ENCODE data around the gene RYR3. TPM values are rescaled to one million over a fixed set of nuclear protein-coding genes. Genes with fewer than 3 reads are reported as not detected.

Gene RYR3
- total RNA-seq, 1 donor from 2014 or later: not detected

DNA sequence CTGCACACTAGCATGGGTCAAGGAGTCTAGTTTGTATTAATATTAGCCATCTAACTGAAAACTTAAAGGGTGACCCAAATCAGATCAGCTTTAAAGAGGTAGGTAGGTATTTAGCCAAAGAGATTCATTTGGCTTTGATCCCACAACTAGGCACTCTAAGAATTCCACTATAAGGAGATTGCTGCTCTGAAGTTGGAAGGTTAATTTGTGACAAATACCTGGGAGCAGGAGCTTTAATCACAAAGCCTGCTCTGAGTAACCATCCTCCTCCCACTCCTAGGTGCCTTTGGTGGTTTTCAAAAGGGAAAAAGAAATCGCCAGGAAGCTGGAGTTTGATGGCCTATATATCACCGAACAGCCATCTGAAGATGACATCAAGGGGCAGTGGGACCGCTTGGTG is 537.2 kb downstream of the RYR3 start:
- intact Hi-C loops (cut with micrococcal nuclease): no loop called here
- TF ChIP-seq CTCF (IDR thresholded peaks at IDR 0.05): no peak
- ATAC-seq (ENCODE audit: low read depth) (no peak), DNase-seq (no peak)
- Mint-ChIP-seq H3K4me1 (no peaks in the 10 kb centered on the region), H3K4me3 (no peak overlapping the region), H3K9me3 (no peaks in the 10 kb centered on the region), H3K27ac (no peak overlapping the region), H3K36me3 (ENCODE audit: low read depth) (no peaks in the 10 kb centered on the region), H3K27me3 (no peaks in the 10 kb centered on the region)
- CTCF ChIA-PET: no interaction called here
- POLR2A ChIA-PET: no interaction called here

GRCh38 chr15:33851079-33851478 is 540.3 kb downstream of the RYR3 start:
- intact Hi-C loops (cut with micrococcal nuclease): no loop called here
- H3K36me3 Mint-ChIP-seq (ENCODE audit: low read depth): no peaks in the 10 kb centered on the region
- no peak for TF ChIP-seq CTCF (IDR thresholded peaks at IDR 0.05)
- POLR2A ChIA-PET: no interaction called here
- H3K4me1 Mint-ChIP-seq: no peaks in the 10 kb centered on the region
- DNase-seq (no peak), ATAC-seq (ENCODE audit: low read depth) (no peak)
- CTCF ChIA-PET: no interaction called here
- no peak overlapping the region for H3K27ac Mint-ChIP-seq
- H3K9me3 Mint-ChIP-seq: no peaks in the 10 kb centered on the region
- no peaks in the 10 kb centered on the region for H3K27me3 Mint-ChIP-seq
- no peak overlapping the region for H3K4me3 Mint-ChIP-seq

DNA sequence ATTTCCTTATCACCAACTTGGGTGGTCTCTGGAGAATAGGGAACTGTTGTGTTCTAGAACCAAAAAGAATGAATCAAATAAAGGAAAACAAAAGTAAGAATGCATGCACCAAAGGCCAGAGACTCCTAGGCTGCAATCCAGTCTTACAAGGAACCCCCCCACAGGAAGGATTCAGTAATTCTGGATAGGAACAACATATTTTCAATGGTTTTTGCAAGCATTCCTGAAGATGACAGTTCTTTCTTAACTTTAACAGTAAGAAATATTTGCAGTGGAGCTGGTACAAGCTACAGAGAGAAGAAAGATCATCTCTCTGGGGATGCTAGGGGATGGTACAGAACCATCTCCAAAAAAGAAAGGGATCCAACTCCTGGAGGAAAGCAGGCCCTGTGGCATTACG is 541.3 kb downstream of the RYR3 start:
- no peak for ATAC-seq (ENCODE audit: low read depth)
- no peak overlapping the region for H3K4me3 Mint-ChIP-seq
- POLR2A ChIA-PET: no interaction called here
- intact Hi-C loops (cut with micrococcal nuclease): no loop called here
- no peaks in the 10 kb centered on the region for H3K27me3 Mint-ChIP-seq
- H3K4me1 Mint-ChIP-seq: no peaks in the 10 kb centered on the region
- no peaks in the 10 kb centered on the region for H3K9me3 Mint-ChIP-seq
- CTCF ChIA-PET: no interaction called here
- no peaks in the 10 kb centered on the region for H3K36me3 Mint-ChIP-seq (ENCODE audit: low read depth)
- DNase-seq: no peak
- H3K27ac Mint-ChIP-seq: no peak overlapping the region
- TF ChIP-seq CTCF (IDR thresholded peaks at IDR 0.05): no peak

GRCh38 chr15:33852570-33852969 is 541.8 kb downstream of the RYR3 start:
- POLR2A ChIA-PET: no interaction called here
- no peak overlapping the region for H3K27ac Mint-ChIP-seq

GRCh38 chr15:33857726-33858125 is 547.0 kb downstream of the RYR3 start:
- H3K9me3 Mint-ChIP-seq: no peaks in the 10 kb centered on the region
- H3K4me3 Mint-ChIP-seq: no peak overlapping the region
- DNase-seq (no peak), ATAC-seq (ENCODE audit: low read depth) (no peak)
- H3K27me3 Mint-ChIP-seq: no peaks in the 10 kb centered on the region
- intact Hi-C loops (cut with micrococcal nuclease): no loop called here
- H3K36me3 Mint-ChIP-seq (ENCODE audit: low read depth): peaks cover 4% of the 10 kb centered on the region
- H3K4me1 Mint-ChIP-seq: no peaks in the 10 kb centered on the region
- H3K27ac Mint-ChIP-seq: no peak overlapping the region
- no peak for TF ChIP-seq CTCF (IDR thresholded peaks at IDR 0.05)
- ChIA-PET POLR2A (no interaction called here), CTCF (no interaction called here)

More at GRCh38 chr15:33852570-33852969, 541.8 kb downstream of the RYR3 start:
- DNase-seq (no peak), ATAC-seq (ENCODE audit: low read depth) (no peak)
- Mint-ChIP-seq H3K9me3 (no peaks in the 10 kb centered on the region), H3K4me1 (no peaks in the 10 kb centered on the region), H3K36me3 (ENCODE audit: low read depth) (no peaks in the 10 kb centered on the region), H3K27me3 (no peaks in the 10 kb centered on the region), H3K4me3 (no peak overlapping the region)
- CTCF ChIA-PET: no interaction called here
- intact Hi-C loops (cut with micrococcal nuclease): no loop called here
- no peak for TF ChIP-seq CTCF (IDR thresholded peaks at IDR 0.05)

All from activated B cell treated with CpG ODN at 0.5 μM for 24 hours (primary cell).